SK-N-MC (cell line): ENCODE data around the gene FANCI.

ENCODE experiments used
- DNase-seq: peaks from one replicate; pipeline ENCODE4 v3.0.0-alpha.2; 2011; ENCODE audit warnings: low read depth, low spot score
- H3K27ac ChIP-seq: fragments of 200-600 bp; sonication (generic); 2 replicates; pipeline ENCODE4 v1.5.1; 2016; ENCODE audit warnings: mixed run types
- H3K36me3 ChIP-seq: fragments of 200-600 bp; sonication (generic); 2 replicates; pipeline ENCODE4 v1.6.1; 2017; ENCODE audit warnings: antibody characterized with exemption, low read length, mixed read lengths; ENCODE audit not compliant: insufficient read depth
- H3K4me3 ChIP-seq: fragments of 200-600 bp; sonication (generic); 2 replicates; pipeline ENCODE4 v1.5.1; 2016
- H3K9ac ChIP-seq: fragments of 200-600 bp; sonication (generic); 2 replicates; pipeline ENCODE4 v1.8.0; 2017; ENCODE audit warnings: mixed run types, mixed read lengths; ENCODE audit not compliant: insufficient read length
- H3K9me3 ChIP-seq: fragments of 200-600 bp; sonication (generic); 2 replicates; pipeline ENCODE4 v1.6.1; 2017; ENCODE audit warnings: low read depth, mild to moderate bottlenecking, antibody characterized with exemption, low read length, moderate library complexity, mixed read lengths
- EZH2 ChIP-seq: fragments of 200-600 bp; sonication (generic); IDR thresholded peaks from one replicate; pipeline ENCODE4 v1.6.1; 2017; ENCODE audit warnings: antibody characterized with exemption
- FOXP2 ChIP-seq: optimal IDR thresholded peaks from 2 replicates; pipeline ENCODE3; 2011; ENCODE audit warnings: mild to moderate bottlenecking, moderate library complexity; ENCODE audit not compliant: insufficient read depth; ENCODE audit errors: extremely low read length, control extremely low read depth
- POLR2AphosphoS5 ChIP-seq: IDR thresholded peaks from 2 replicates; pipeline ENCODE4 v1.6.1; 2012; ENCODE audit warnings: mild to moderate bottlenecking, low read depth, low read length, borderline replicate concordance

FANCI gene

GRCh38 chr15:89321521-89322410 lies 78.0 kb downstream of the FANCI start:
- H3K9me3 ChIP-seq = no peaks in the 10 kb centered on the region
- H3K27ac ChIP-seq = no peak overlapping the region
- TF ChIP-seq POLR2AphosphoS5 (no peak), FOXP2 (no peak), EZH2 (no peak)
- H3K9ac ChIP-seq = no peak overlapping the region
- DNase-seq = no peak
- H3K36me3 ChIP-seq = peaks cover 94% of the 10 kb centered on the region
- no peak overlapping the region for H3K4me3 ChIP-seq

GRCh38 chr15:89322822-89323221 lies 79.0 kb downstream of the FANCI start:
- no peaks in the 10 kb centered on the region for H3K9me3 ChIP-seq
- TF ChIP-seq EZH2 = no peak
- no peak for TF ChIP-seq FOXP2
- no peak for TF ChIP-seq POLR2AphosphoS5
- H3K27ac ChIP-seq = no peak overlapping the region
- peaks cover 94% of the 10 kb centered on the region for H3K36me3 ChIP-seq
- DNase-seq = no peak
- H3K9ac ChIP-seq = no peak overlapping the region
- no peak overlapping the region for H3K4me3 ChIP-seq

DNA sequence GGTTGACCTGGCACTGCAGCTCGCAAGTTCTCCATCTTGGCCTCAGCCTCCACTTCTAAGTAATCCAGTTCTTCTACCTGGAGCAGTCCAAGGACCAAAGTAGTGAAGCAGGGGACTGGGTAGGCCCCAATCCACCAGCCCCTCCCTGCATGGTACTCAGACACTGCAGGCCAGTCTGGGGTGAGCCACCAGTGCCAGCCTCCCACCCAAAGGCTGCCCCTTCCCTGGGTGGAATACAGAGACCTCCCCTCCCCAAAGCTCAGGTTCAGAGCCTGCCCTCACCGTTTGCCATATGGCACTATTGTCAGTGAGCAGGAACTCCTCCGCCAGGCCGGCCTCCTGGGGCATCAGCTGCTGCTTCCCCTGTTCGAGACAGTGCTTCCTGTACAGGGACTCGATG lies 80.0 kb downstream of the FANCI start:
- Histone ChIP-seq H3K9me3 (no peaks in the 10 kb centered on the region), H3K27ac (no peak overlapping the region), H3K9ac (no peak overlapping the region), H3K4me3 (no peak overlapping the region), H3K36me3 (peaks cover 95% of the 10 kb centered on the region)
- no peak for TF ChIP-seq FOXP2
- no peak for TF ChIP-seq EZH2
- no peak; the same call in 1 of the 2 replicates for TF ChIP-seq POLR2AphosphoS5
- no peak for DNase-seq

DNA sequence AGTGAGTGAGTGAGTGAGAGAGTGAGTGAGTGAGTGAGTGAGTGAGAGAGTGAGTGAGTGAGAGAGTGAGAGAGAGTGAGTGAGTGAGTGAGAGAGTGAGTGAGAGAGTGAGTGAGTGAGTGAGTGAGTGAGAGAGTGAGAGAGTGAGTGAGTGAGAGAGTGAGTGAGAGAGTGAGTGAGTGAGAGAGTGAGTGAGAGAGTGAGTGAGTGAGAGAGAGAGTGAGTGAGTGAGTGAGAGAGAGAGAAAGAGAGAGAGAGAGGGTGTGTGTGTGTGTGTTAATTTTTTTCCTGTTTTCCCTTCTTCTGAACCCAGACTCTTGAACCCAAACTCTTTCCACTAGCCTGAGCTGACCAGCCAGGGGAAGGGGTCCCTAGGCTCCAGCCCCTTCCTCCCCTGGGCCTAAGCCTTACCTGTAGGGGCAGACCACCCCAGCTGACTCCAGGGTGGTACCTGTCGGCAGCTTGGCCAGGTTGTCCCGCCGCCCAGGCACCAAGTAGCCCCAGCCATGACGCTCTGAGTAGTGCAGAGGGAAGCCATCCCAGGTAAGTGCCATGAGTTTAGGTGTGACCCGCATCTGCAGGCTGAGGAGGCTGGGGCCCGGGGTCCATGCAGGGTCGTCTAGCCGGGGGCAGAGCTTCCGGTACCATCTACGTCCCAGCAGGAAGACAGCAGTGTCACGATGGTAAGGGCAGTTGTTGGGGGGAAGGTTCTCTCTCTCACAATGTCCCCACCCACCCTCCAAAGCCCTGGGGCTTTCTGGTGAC lies 81.4 kb downstream of the FANCI start:
- no peak for DNase-seq
- Histone ChIP-seq H3K27ac (no peak overlapping the region), H3K9ac (no peak overlapping the region), H3K4me3 (no peak overlapping the region), H3K9me3 (no peaks in the 10 kb centered on the region), H3K36me3 (peaks cover 95% of the 10 kb centered on the region)
- TF ChIP-seq POLR2AphosphoS5 (no peak), FOXP2 (no peak), EZH2 (no peak)

GRCh38 chr15:89326316-89326715 lies 82.5 kb downstream of the FANCI start:
- Histone ChIP-seq H3K27ac (no peak overlapping the region), H3K9me3 (no peaks in the 10 kb centered on the region), H3K36me3 (peaks cover 95% of the 10 kb centered on the region), H3K9ac (no peak overlapping the region), H3K4me3 (no peak overlapping the region)
- no peak for TF ChIP-seq POLR2AphosphoS5
- no peak for TF ChIP-seq EZH2
- TF ChIP-seq FOXP2 = no peak
- DNase-seq = no peak

DNA sequence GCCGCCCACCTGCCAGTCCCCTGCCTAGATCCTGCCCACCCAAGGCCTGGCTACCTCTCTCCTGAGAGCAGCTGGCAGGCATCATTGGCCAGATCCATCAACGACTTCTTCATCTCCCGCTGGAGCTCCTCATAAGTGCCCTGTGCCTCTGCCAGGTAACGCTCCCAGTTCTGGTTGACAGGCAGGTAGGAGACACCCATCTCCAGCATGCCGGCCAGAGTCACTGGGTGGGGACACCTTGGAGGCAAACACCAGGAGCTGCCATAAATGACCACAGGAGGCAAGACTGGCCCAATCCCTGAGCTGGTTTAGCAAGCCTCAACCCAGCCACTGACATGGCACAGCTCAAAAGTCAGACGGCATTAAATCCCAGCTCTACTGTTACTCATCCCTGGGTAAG lies 83.3 kb downstream of the FANCI start:
- DNase-seq = no peak
- Histone ChIP-seq H3K9me3 (no peaks in the 10 kb centered on the region), H3K4me3 (no peak overlapping the region), H3K36me3 (peaks cover 95% of the 10 kb centered on the region), H3K27ac (no peak overlapping the region), H3K9ac (no peak overlapping the region)
- TF ChIP-seq POLR2AphosphoS5 = no peak

DNA sequence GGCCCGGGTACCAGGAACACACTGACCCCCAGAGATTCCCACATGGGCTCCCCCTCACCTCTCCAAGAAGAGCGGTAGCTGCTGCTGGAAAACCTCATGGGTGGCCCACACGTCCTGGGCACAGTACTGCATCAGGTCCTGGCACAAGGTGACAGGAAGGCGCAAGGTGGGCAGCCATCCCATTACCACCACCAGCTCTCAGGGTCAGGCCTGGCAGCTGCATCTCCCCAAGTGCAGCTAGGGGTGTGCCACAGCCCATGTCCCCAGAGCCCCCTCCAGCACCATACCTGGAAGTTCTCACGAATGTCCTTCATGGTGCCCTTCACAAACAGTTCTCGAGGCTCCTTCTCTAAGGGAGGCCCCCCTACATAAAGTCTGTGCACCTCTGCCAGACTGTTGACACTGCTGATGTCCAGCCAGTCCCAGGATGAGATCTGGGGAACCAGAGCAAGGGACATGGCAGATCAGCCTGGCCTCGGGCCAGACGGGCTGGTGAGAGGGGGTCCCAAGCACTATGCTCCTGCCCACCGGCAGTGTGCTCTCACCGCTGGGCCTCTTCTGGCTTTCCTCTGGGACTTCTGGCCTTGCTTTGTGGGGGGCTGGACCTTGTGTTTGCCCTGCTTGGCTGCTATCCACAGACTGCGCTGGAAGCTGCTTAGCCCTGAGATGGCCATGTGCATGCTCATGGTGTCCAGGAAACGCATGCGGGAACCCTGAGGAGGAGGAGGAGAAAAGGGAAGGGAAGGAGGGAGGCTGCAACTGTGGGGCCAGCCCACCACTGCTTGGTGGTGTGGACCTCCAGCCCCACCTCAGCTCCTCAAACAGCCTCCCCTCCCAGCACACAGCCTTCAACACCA lies 84.8 kb downstream of the FANCI start:
- Histone ChIP-seq H3K36me3 (peaks cover 94% of the 10 kb centered on the region), H3K9me3 (no peaks in the 10 kb centered on the region), H3K4me3 (no peak overlapping the region), H3K27ac (no peak overlapping the region), H3K9ac (no peak overlapping the region)
- no peak for TF ChIP-seq FOXP2
- DNase-seq = no peak

GRCh38 chr15:89329329-89330084 lies 85.7 kb downstream of the FANCI start:
- peaks cover 85% of the 10 kb centered on the region for H3K36me3 ChIP-seq
- no peak for DNase-seq
- H3K27ac ChIP-seq = no peak overlapping the region
- no peaks in the 10 kb centered on the region for H3K9me3 ChIP-seq
- no peak overlapping the region for H3K9ac ChIP-seq
- no peak overlapping the region for H3K4me3 ChIP-seq
- TF ChIP-seq POLR2AphosphoS5 (no peak), EZH2 (no peak), FOXP2 (no peak)
